Cardiac muscle cell (in vitro differentiated cells and primary cell): ENCODE measurements around the gene PITPNB. TPM values are rescaled to one million over a fixed set of nuclear protein-coding genes. Genes with fewer than 3 reads are reported as not detected.
A peak's percentile ranks its signal among the peaks of the same experiment; 100 is the strongest.

Experiments used
- DNase-seq, 2 donors: peaks; one replicate each; pipeline versions ENCODE4 v3.0.0 to v3.0.0-alpha.2; 2010 to 2017; ENCODE audit warnings: low read depth in 1 of 2, low spot score in 1 of 2
- H3K27ac ChIP-seq: fragments of 200-600 bp; sonication (generic); 2 replicates; pipeline ENCODE4 v1.5.1; 2016
- H3K27me3 ChIP-seq: fragments of 200-600 bp; sonication (generic); 2 replicates; pipeline ENCODE4 v1.6.0; 2016; ENCODE audit warnings: control low read depth
- H3K36me3 ChIP-seq: fragments of 200-600 bp; sonication (generic); 2 replicates; pipeline ENCODE4 v1.5.1; 2016; ENCODE audit warnings: control low read depth
- H3K4me1 ChIP-seq: fragments of 200-600 bp; sonication (generic); 2 replicates; pipeline ENCODE4 v1.8.1; 2017; ENCODE audit warnings: low read depth, mild to moderate bottlenecking, mixed run types
- H3K4me3 ChIP-seq: fragments of 200-600 bp; sonication (generic); 2 replicates; pipeline ENCODE4 v1.5.1; 2016; ENCODE audit warnings: mild to moderate bottlenecking
- H3K9me3 ChIP-seq: fragments of 200-600 bp; sonication (generic); 2 replicates; pipeline ENCODE4 v1.5.1; 2017; ENCODE audit warnings: low read depth, mild to moderate bottlenecking, control low read depth
- CTCF ChIP-seq: IDR thresholded peaks from 2 replicates; pipeline ENCODE4 v1.5.1; 2012; ENCODE audit warnings: low read depth, mild to moderate bottlenecking, low read length
- polyA plus RNA-seq: library from polyadenylated mRNA; unstranded; fragments of >200 nt; fragmentation: Nextera tagmentation; extraction: Ambion mirVana; gene quantifications from 2 replicates; pipeline ENCODE4 v1.2.1, GENCODE V29; 2016
- total RNA-seq: library from RNA; depleted of rRNA; stranded (reverse); fragments of >200 nt; gene quantifications from 2 replicates; pipeline ENCODE4 v1.2.3, GENCODE V29; 2016

PITPNB gene
- total and polyA plus RNA-seq, 2 experiments from 2014 or later, result 73.2 to 131 TPM

GRCh38 chr22:27868732-27869282 lies 50.2 kb downstream of the PITPNB start:
- H3K36me3 ChIP-seq, result peaks cover 18% of the 10 kb centered on the region
- H3K27me3 ChIP-seq, result no peaks in the 10 kb centered on the region

GRCh38 chr22:27867953-27868731 lies 50.9 kb downstream of the PITPNB start:
- DNase-seq, result no peak
- Histone ChIP-seq H3K4me3 (no peak overlapping the region), H3K4me1 (peaks cover 36% of the 10 kb centered on the region), H3K9me3 (no peaks in the 10 kb centered on the region), H3K27me3 (no peaks in the 10 kb centered on the region), H3K27ac (peak overlapping the region; percentile 61), H3K36me3 (peaks cover 12% of the 10 kb centered on the region)
- TF ChIP-seq CTCF, result no peak

More at GRCh38 chr22:27868732-27869282, 50.2 kb downstream of the PITPNB start:
- H3K9me3 ChIP-seq, result no peaks in the 10 kb centered on the region
- DNase-seq, result no peak
- H3K27ac ChIP-seq, result peak overlapping the region; percentile 61
- peaks cover 37% of the 10 kb centered on the region for H3K4me1 ChIP-seq
- H3K4me3 ChIP-seq, result no peak overlapping the region
- TF ChIP-seq CTCF, result no peak

GRCh38 chr22:27867085-27867952 lies 51.7 kb downstream of the PITPNB start:
- H3K9me3 ChIP-seq, result no peaks in the 10 kb centered on the region
- H3K36me3 ChIP-seq, result peaks cover 6% of the 10 kb centered on the region
- peak in 1 of 2 donors; percentile 67 for DNase-seq
- peak overlapping the region; percentile 61 for H3K27ac ChIP-seq
- peaks cover 39% of the 10 kb centered on the region for H3K4me1 ChIP-seq
- TF ChIP-seq CTCF, result no peak
- H3K27me3 ChIP-seq, result no peaks in the 10 kb centered on the region
- H3K4me3 ChIP-seq, result no peak overlapping the region

- no peak for TF ChIP-seq CTCF
- H3K4me1 ChIP-seq, result peaks cover 39% of the 10 kb centered on the region
- peak in 1 of 2 donors; percentile 90 for DNase-seq
- H3K27ac ChIP-seq, result peak overlapping the region; percentile 19
- no peak overlapping the region for H3K4me3 ChIP-seq
- H3K9me3 ChIP-seq, result no peaks in the 10 kb centered on the region
- peaks cover 2% of the 10 kb centered on the region for H3K36me3 ChIP-seq
- H3K27me3 ChIP-seq, result no peaks in the 10 kb centered on the region
Measured at GRCh38 chr22:27866135-27867084, 52.6 kb downstream of the PITPNB start.

GRCh38 chr22:27865496-27865895 lies 53.6 kb downstream of the PITPNB start:
- H3K4me3 ChIP-seq, result no peak overlapping the region
- TF ChIP-seq CTCF, result no peak
- H3K27ac ChIP-seq, result no peak overlapping the region
- H3K27me3 ChIP-seq, result no peaks in the 10 kb centered on the region
- DNase-seq, result no peak
- H3K36me3 ChIP-seq, result no peaks in the 10 kb centered on the region
- H3K4me1 ChIP-seq, result peaks cover 39% of the 10 kb centered on the region
- no peaks in the 10 kb centered on the region for H3K9me3 ChIP-seq
